Type B pancreatic cell (in vitro differentiated cells): ENCODE results near the gene MNT. TPM values are rescaled to one million over a fixed set of nuclear protein-coding genes. Genes with fewer than 3 reads are reported as not detected.
A peak's percentile ranks its signal among the peaks of the same experiment; 100 is the strongest.

Experiments
- DNase-seq: peaks from one replicate; pipeline ENCODE4 v3.0.0; 2021; ENCODE audit warnings: mixed read lengths; ENCODE audit not compliant: unreplicated experiment; ENCODE audit errors: extremely low spot score
- H3K27ac Mint-ChIP-seq: 2 replicates; pipeline ENCODE4 v1.8.0; 2021; ENCODE audit warnings: mild to moderate bottlenecking, mixed read lengths
- H3K27me3 Mint-ChIP-seq: 2 replicates; pipeline ENCODE4 v1.8.0; 2021; ENCODE audit warnings: mixed read lengths
- H3K36me3 Mint-ChIP-seq: 2 replicates; pipeline ENCODE4 v1.8.0; 2021; ENCODE audit warnings: mixed read lengths
- H3K4me1 Mint-ChIP-seq: one replicate; pipeline ENCODE4 v1.8.0; 2021; ENCODE audit warnings: mixed read lengths; ENCODE audit not compliant: unreplicated experiment
- H3K4me3 Mint-ChIP-seq: 2 replicates; pipeline ENCODE4 v1.8.0; 2021; ENCODE audit warnings: mild to moderate bottlenecking, mixed read lengths
- H3K9me3 Mint-ChIP-seq: 2 replicates; pipeline ENCODE4 v1.8.0; 2021; ENCODE audit warnings: mixed read lengths
- CTCF ChIP-seq: fragments of 200-600 bp; sonication (generic); conservative IDR thresholded peaks from 2 replicates; pipeline ENCODE4 v1.5.0; 2021; ENCODE audit warnings: antibody characterized with exemption, mild to moderate bottlenecking
- total RNA-seq: library from RNA; stranded (reverse); gene quantifications from 2 replicates; pipeline ENCODE4 v1.2.1, GENCODE V29; 2021; ENCODE audit warnings: low replicate concordance

MNT gene
- total RNA-seq, 1 donor from 2014 or later, result 26.9 TPM

DNA sequence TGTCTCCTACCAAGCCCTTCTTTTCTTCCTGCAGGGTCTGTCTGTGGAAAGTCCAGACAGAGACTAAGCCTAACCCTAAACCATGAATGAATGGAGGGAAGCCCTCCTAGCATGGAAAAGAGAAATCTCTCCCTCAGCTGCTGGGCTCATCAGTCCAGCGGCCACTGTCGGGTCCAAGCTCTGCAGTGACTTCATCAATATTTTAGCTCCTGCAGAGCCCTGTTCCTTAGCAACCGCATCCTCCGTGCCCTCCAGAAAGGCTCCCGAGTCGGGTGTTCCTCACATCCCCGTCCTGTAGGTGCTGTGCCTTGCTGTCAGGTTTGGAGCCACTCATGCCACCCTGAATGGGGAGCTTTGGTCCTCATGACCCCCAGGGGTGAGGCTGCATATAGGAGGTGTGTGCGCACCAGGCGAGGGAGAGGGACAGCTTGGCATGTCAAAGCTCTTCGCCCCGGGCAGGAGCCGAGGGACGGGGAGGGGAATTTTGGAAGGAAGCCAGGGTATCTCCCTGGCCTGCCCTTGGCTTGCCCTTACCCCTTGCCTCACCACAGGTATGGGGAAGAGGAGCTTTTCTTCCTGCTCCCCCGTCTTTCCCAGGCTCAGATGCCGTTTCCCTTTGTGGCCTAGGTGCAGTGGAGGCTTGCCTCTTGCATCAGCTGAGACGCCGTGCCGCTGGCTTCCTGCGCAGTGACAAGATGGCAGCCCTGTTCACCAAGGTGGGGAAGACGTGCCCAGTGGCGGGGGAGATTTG is 39.7 kb downstream of the MNT start:
- no peak for DNase-seq
- peaks cover 10% of the 10 kb centered on the region for H3K36me3 Mint-ChIP-seq
- H3K27me3 Mint-ChIP-seq, result no peaks in the 10 kb centered on the region
- H3K27ac Mint-ChIP-seq, result peak overlapping the region; percentile 29
- TF ChIP-seq CTCF, result no peak
- no peak overlapping the region for H3K4me3 Mint-ChIP-seq
- no peaks in the 10 kb centered on the region for H3K9me3 Mint-ChIP-seq
- H3K4me1 Mint-ChIP-seq, result peaks cover 11% of the 10 kb centered on the region

DNA sequence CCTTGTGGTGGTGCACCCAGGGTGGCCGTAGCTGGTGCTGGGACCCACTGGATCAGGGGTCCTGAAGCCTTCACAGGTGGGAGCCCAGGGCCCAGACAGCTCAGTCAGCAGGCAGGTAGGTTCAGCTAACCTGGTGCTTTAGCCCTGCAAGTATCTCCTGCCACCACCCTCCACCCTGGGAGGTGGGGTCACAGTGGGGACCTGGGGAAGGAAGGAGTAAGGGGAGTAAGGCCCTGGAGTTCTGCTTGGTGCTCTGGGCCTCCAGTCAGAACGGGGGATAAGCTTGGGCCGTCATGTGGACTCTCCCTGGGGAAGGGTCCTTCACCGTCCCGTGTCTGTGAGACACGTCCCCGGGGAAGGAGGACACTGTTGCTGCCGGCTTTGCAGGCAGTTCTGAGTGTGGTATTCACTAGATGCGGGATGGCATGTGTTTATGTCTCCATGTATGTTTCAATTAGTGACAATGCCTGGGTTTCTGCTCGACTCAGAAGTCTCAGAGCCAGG is 42.9 kb downstream of the MNT start:
- no peak for DNase-seq
- no peaks in the 10 kb centered on the region for H3K27me3 Mint-ChIP-seq

DNA sequence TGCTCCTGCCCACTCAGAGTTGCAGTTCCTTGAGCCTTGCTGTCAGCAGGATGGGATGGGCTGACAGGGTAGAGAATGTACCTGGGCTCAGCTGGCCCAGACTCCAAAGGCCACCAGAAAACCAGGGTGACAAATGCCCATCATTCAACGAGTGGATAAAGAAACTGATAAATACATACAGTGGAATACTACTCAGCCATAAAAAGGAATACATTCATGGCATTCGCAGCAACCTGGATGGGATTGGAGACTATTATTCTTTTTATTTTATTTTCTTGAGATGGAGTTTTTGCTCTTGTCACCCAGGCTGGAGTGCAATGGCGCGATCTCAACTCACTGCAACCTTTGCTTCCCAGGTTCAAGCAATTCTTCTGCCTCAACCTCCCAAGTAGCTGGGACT is 43.6 kb downstream of the MNT start:
- no peak for DNase-seq
- no peak for TF ChIP-seq CTCF
- no peaks in the 10 kb centered on the region for H3K9me3 Mint-ChIP-seq
- peaks cover 6% of the 10 kb centered on the region for H3K36me3 Mint-ChIP-seq
- H3K27me3 Mint-ChIP-seq, result no peaks in the 10 kb centered on the region
- no peak overlapping the region for H3K27ac Mint-ChIP-seq
- no peak overlapping the region for H3K4me3 Mint-ChIP-seq
- peaks cover 11% of the 10 kb centered on the region for H3K4me1 Mint-ChIP-seq

More for the DNA sequence above, 42.9 kb downstream of the MNT start:
- no peak overlapping the region for H3K27ac Mint-ChIP-seq
- no peak overlapping the region for H3K4me3 Mint-ChIP-seq
- H3K36me3 Mint-ChIP-seq, result peaks cover 10% of the 10 kb centered on the region
- H3K9me3 Mint-ChIP-seq, result no peaks in the 10 kb centered on the region
- no peak for TF ChIP-seq CTCF
- peaks cover 11% of the 10 kb centered on the region for H3K4me1 Mint-ChIP-seq

- TF ChIP-seq CTCF, result no peak
- no peaks in the 10 kb centered on the region for H3K36me3 Mint-ChIP-seq
- no peak for DNase-seq
Observed at GRCh38 chr17:2354311-2354710, 46.5 kb downstream of the MNT start.

DNA sequence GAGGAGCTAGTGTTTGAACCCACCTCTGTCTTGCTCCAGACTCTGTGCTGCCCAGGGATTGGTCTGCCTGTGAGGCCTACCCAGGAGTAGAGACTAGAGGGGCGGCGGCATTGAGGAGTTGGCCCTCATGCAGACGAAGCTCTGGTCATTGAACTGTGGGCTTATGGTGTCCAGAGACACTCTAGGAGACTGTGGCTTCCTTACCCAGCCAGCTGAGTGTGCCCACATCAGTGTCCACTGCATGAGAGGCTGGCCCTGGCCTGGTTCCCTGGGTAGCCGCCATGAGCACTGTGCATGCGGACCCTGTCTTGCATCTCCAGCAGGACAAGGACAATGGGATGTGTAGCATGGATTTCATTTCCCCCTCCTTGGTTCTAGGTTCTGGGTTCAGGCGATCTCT is 49.6 kb downstream of the MNT start:
- Mint-ChIP-seq H3K9me3 (no peaks in the 10 kb centered on the region), H3K27me3 (no peaks in the 10 kb centered on the region), H3K4me1 (peaks cover 13% of the 10 kb centered on the region), H3K27ac (no peak overlapping the region), H3K4me3 (no peak overlapping the region), H3K36me3 (no peaks in the 10 kb centered on the region)
- TF ChIP-seq CTCF, result no peak
- no peak for DNase-seq

More at GRCh38 chr17:2354311-2354710, 46.5 kb downstream of the MNT start:
- no peak overlapping the region for H3K4me3 Mint-ChIP-seq
- no peaks in the 10 kb centered on the region for H3K9me3 Mint-ChIP-seq
- no peaks in the 10 kb centered on the region for H3K27me3 Mint-ChIP-seq
- no peak overlapping the region for H3K27ac Mint-ChIP-seq
- peaks cover 4% of the 10 kb centered on the region for H3K4me1 Mint-ChIP-seq
